ENCODE measurements around the gene DGCR6L.

- TF ChIP-seq CTCF (IDR thresholded peaks at IDR 0.05; ENCODE audit: borderline replicate concordance, extremely low read depth, low read length, poor library complexity, severe bottlenecking) = no peak
- no peak for TF ChIP-seq EZH2 (IDR thresholded peaks at IDR 0.05; ENCODE audit: borderline replicate concordance, low read depth, low read length, severe bottlenecking)
Observed at GRCh38 chr22:20283674-20284066, 36.2 kb downstream of the DGCR6L start.
